Measurements from ENCODE around the gene GPR78.

Gene GPR78

DNA sequence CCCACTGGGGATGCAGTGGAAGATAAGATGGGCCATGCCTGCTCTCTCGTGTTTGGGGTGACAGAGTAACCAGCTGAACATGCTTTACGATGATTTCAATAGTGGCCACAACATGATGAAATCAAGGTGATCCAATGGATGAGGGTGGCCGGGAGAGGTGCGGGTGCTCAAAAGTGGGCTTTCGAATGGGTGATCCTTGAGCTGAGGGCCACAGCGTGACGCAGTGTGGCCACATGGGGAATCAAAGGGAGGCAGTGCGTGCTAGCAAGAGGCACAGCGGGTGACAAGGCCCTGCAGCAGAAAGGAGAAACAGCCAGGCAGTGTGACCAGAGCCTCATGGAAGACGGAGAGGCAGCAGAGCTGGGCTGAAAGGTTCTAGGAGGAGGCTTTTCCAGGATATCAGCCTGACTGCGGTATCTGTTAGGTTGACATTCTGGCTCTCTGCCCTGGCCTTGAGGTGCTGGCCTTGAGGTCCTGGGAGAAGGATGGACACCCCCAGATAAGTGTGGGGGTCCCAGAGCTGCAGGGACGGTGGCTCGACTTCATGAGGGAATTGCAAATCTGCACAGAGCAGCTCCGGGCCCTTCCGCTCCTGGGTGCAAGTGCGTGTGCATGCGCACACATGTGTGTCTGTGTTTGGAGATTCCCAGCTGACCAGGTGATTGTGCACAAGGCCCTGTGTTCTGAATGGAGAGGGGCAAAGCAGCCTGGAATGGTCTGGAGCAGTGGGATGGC lies 38.0 kb upstream of the GPR78 start:
- TF ChIP-seq GATA2 (IDR thresholded peaks at IDR 0.05; ENCODE audit: low read depth, low read length) (no peak), GATA3 (IDR thresholded peaks at IDR 0.05; ENCODE audit: low read depth, low read length) (no peak)

DNA sequence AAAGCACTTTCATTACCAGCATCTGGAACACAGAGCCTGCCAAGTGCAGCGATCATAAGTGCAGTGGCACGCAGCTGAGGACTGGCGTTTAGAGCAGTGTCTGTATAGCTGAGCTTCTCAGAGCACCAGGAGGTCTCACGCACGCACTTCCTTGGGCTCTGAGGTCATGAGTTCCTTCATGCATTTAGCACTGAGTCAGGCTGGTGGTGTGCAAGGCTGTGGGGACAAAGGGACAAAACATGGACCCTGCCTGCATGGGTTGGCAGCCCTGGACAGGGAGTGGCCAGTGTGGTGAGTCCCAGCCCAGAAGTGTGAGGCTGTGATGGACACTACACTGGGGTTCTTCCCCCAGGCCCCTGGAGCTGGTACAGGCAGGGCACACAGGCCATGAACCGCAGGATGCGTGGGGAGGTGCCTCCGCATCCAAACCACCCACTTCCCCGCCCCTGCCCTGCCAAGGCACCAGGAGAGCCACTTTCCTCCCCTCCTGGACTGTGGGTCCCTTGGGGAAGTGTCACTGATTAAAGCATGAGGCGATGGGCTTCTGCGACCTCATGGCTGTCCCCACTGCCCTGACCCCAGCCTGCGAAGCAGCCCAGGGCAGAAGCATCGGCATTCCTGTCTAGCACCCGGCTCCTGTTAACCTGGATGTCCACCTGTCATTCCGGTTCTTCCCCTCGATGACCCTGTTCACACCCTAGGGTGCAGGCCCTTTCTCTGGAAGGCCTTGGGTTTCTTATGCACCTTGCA lies 37.2 kb upstream of the GPR78 start:
- no peak for TF ChIP-seq GATA2 (IDR thresholded peaks at IDR 0.05; ENCODE audit: low read depth, low read length)
- TF ChIP-seq GATA3 (IDR thresholded peaks at IDR 0.05; ENCODE audit: low read depth, low read length), result no peak

DNA sequence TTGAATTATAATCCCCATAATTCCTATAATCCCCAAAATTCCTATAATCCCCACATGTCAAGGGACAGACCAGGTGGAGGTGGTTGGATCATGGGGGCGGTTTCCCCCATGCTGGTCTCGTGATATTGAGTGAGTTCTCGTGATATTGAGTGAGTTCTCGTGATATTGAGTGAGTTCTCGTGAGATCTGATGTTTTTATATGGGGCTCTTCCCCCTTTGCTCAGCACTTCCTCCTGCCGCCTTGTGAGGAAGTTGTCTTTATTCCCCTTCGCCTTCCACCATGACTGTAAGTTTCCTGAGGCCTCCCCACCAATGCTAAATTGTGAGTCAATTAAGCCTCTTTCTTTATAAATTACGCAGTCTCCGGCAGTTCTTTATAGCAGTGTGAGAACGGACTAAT lies 36.6 kb upstream of the GPR78 start:
- TF ChIP-seq GATA2 (IDR thresholded peaks at IDR 0.05; ENCODE audit: low read depth, low read length) (no peak), GATA3 (IDR thresholded peaks at IDR 0.05; ENCODE audit: low read depth, low read length) (no peak)

DNA sequence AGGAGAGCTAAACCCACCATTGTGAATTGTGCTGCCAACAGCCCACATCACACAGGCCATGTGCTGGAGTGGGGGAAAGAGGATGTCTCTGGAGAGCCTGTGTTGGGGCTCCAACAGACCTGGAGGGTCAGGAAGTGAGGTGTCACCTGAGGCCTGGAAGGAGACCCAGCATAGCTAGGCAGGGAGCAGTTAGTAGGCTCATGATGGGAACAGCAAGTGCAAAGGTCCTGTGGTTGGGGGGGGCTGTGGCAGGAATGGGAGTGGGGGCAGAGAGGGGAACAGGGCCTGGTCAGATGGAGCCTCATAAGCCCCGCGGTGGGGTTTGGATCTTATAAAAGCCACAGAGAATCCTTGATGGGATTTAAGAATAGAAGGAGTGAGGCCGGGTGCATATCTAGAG lies 35.9 kb upstream of the GPR78 start:
- TF ChIP-seq GATA2 (IDR thresholded peaks at IDR 0.05; ENCODE audit: low read depth, low read length), result no peak
- no peak for TF ChIP-seq GATA3 (IDR thresholded peaks at IDR 0.05; ENCODE audit: low read depth, low read length)

DNA sequence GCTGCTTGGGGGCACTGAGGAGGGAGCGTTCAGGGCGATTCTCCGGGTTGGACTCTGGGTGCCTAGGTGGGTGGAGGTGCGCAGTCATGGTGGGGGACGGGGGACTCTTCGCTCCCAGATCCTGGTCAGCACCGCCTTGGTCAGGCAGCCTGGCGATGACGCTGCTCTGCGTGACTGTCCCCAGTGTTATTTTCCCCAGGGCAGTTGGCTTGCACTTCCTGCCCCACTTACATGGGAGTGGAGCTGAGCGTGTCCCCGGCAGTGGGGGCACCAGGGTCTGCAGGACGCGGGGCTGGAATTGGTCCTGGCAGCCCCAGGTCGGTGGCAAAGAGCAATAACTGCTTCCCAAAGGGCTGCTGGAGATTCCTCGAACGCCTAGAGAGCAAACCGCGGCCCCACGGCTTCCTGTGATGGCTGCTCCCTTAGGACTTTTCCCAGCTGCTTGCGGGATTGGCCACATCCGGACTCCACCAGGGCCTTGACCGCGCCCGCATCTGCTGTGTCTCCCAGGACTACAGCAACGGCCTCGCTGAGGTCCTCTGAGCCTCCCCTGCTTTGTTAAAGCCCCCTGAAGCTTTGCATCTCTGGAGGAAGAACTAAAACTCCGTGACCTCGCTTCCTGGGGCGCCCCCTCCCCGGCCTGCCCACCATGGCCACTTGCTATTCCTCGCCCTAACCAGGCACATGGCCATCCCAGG lies 35.3 kb upstream of the GPR78 start:
- TF ChIP-seq GATA2 (IDR thresholded peaks at IDR 0.05; ENCODE audit: low read depth, low read length) (no peak), GATA3 (IDR thresholded peaks at IDR 0.05; ENCODE audit: low read depth, low read length) (no peak)

DNA sequence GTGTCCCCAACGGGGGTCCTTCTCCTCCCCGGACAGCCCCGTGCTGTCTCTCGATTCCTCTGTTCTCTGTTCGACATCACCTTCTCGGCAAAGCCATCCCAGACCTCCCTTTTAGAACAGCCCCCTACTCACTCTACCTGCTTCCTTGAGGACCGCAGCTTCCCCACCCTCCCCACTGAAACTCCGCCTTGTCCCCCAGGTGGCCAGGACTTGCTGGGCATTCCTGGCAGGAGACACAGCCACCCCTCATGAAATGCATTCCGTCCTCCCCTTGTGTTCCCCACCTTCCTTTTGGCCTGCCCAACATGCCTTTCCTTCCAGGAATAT lies 34.8 kb upstream of the GPR78 start:
- TF ChIP-seq GATA3 (IDR thresholded peaks at IDR 0.05; ENCODE audit: low read depth, low read length) (no peak), GATA2 (IDR thresholded peaks at IDR 0.05; ENCODE audit: low read depth, low read length) (no peak)

DNA sequence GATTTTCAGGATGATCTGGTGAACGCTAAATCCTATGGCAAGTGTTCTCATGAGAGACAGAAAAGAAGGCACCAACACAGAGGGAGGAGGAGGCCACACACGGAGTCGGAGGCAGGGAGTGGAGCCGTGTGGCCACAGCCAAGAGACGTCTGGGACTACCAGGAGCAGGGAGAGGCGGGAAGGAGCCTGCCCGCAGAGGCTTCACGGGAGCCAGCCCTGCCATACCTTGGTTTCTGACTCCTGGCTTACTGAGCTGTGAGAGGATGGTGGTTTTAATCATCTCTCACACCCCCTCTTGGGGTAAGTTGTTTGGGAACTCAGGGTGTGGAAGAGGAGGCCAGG lies 33.5 kb upstream of the GPR78 start:
- TF ChIP-seq GATA2 (IDR thresholded peaks at IDR 0.05; ENCODE audit: low read depth, low read length), result no peak
- TF ChIP-seq GATA3 (IDR thresholded peaks at IDR 0.05; ENCODE audit: low read depth, low read length), result no peak

DNA sequence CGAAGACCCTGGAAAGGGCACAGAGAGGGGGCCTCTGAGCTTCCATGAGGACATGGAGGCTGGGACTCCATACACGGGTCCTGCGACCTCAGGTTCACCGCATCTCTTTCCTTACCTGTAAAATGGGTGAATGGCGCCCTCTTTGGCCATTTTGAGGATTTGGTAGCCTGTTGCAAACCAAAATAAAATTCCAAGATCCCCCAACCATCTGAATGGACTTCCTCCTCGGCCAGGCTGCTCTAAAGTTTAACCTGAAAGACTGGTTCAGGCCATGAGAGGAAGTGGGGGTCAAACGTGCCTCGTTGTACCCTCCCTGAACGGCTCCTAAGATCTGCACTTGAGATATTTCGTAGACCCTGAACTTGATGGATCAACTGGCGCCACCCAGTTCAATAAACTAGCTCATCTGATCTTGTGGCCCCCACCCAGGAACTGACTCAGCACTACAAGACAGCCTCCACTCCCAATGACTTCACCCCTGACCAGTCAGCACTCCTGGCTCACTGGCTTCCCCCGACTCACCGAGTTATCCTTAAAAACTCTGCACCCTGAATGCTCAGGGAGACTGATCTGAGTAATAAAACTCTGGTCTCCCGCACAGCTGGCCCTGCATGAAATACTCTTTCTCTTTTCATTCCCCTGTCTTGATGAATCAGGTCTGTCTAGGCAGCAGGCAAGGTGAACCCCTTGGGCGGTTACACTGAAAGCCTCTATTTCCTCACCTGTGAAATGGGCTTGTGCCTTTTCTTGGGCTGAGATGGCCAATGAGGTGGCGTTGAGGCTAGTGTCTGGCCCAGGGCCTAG lies 32.9 kb upstream of the GPR78 start:
- TF ChIP-seq GATA3 (IDR thresholded peaks at IDR 0.05; ENCODE audit: low read depth, low read length) (no peak), GATA2 (IDR thresholded peaks at IDR 0.05; ENCODE audit: low read depth, low read length) (no peak)

DNA sequence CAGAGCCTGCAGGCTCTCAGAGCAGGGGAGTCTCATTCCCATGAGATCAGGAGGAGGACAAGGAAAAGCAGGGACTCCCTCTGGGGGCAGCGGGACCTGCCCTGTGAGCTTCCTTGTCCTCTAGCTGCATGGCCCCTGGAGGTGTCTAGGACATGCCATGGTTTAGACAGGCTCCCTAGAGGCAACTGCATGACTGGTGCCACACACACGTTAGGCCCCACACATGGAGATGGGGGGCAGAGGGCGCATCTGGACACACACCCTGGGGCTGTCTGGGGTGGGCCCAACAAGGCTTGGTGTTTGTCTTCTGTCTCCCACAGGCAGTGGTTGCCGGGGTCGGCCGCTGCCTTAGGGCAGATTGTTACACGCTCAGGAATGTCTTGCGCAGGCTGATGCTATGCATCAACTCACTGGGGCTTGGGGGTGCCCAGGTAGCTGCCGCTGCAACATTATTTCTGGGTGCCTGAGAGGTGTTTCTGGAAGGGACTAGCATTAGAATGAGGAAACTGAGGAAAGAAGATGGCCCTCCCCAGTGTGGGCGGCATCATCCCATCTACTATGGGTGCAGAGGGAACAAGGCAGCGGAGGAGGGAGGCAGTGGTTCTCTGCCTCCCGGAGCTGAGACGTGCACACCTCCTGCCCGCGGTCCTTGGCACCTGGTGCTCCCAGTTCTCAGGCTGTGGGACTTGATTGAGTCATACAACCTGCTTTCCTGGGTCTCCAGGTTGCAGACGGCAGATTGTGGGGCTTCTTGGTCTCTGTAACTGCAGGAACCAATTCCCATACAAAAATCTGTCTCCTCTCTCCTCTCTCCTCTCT lies 32.1 kb upstream of the GPR78 start:
- no peak for TF ChIP-seq GATA3 (IDR thresholded peaks at IDR 0.05; ENCODE audit: low read depth, low read length)
- no peak for TF ChIP-seq GATA2 (IDR thresholded peaks at IDR 0.05; ENCODE audit: low read depth, low read length)

DNA sequence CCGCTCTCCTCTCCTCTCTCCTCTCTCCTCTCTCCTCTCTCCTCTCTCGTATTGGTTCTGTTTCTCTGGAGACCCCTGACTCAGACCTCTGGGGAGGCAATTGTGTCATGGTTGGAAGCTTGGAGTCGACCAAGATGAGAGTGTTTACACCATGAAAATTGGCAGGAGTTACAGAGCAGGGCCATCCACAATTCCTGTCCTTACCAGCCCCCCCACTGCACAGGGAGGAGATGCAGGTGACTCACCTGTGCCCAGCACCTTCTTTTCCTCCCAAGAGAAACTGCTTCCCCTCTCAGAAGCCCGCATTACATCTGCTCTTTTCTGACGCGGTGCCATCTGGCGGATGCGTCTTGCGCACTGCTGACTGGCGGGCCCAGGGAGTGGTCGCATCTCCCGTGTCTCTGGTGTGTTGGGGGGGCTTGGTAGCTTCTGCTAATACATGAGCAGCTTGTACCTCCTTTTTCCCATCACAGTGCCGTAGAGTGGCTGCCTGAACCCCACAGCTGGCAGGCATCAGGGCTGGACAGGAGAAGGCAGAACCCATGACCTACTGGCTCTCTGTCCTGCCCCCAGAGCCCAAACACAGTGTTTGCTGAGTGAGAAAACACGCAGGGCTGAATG lies 31.4 kb upstream of the GPR78 start:
- TF ChIP-seq GATA3 (IDR thresholded peaks at IDR 0.05; ENCODE audit: low read depth, low read length) (no peak), GATA2 (IDR thresholded peaks at IDR 0.05; ENCODE audit: low read depth, low read length) (no peak)

DNA sequence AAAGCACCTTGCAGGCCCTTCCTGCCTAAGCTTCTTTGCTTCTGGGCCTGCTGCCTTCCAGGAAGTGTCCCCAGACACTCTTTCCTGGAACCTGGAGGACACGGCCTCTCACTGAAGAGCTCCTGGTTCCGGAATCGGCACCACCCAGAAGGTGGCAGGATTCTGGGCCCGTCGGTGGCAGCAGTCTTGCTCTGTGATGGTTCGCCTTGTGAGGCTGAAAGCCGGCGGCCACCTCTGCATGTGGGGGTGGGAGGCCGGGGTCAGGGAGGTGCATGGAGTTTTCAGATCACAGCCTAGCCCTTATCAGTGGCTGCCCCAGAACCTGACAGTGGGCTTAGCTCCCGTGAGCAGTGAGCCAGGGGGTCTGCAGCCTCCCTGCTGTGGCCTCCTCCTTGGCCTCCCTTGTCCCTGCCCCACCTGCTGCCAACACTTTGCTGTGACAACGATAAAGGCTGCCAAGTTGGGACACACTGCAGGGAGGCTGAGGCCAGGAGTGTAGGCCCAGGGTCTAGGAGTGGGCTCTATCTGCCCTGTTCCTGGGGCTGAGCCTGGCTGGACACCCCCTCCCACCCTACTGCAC lies 30.8 kb upstream of the GPR78 start:
- TF ChIP-seq GATA3 (IDR thresholded peaks at IDR 0.05; ENCODE audit: low read depth, low read length) (no peak), GATA2 (IDR thresholded peaks at IDR 0.05; ENCODE audit: low read depth, low read length) (no peak)

DNA sequence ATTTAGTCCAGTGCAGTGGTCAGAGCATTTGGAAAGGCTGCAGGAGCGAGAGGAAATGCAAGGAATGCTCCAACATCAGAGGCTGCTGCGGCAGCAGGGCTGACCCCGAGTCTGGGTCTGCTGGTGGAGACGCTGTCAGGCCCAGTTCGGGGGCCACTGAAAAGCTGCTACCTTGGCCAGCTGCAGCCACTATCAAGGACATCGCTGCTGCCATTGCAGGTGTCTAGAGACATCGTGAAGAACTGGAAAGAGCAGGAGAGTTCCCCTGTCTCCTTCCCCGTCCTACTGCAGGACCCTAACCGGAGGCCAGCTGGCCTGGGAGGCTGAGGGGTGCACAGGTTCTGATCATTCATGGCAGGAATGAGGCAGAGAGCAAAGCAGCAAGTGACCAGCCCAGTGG lies 29.5 kb upstream of the GPR78 start:
- TF ChIP-seq GATA2 (IDR thresholded peaks at IDR 0.05; ENCODE audit: low read depth, low read length) (no peak), GATA3 (IDR thresholded peaks at IDR 0.05; ENCODE audit: low read depth, low read length) (no peak)

DNA sequence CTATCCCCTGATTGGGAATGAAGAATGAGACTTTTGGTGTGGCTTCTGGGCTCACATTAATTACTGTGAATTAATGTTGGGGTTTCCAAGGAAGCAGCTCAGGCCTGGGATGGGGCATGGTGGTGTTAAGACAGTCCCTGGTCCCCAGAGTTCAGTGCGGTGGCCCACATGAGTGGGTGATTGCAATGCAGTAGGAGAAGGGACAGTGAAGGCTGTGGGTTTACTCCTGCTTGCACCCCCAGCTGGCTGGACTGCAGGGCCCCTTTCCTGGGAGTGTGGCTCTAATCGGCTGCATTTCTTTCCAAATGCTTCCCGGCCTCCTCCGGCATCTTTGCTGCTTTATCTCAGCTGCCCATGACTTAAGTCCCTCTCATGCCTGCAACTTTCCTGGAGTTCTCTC lies 28.2 kb upstream of the GPR78 start:
- TF ChIP-seq GATA2 (IDR thresholded peaks at IDR 0.05; ENCODE audit: low read depth, low read length) (no peak), GATA3 (IDR thresholded peaks at IDR 0.05; ENCODE audit: low read depth, low read length) (no peak)
